Measurements from ENCODE around the gene APOO. TPM values are rescaled to one million over a fixed set of nuclear protein-coding genes. Genes with fewer than 3 reads are reported as not detected.

APOO gene
- total and polyA plus RNA-seq, 2 of the 4 experiments (the other 2 are of a cell fraction), result 9.0 to 14.2 TPM

GRCh38 chrX:23789386-23790154 is 118.2 kb downstream of the APOO start (continued):
- TF ChIP-seq RFX5 (IDR thresholded peaks at IDR 0.05; ENCODE audit: low read depth, low read length), result no peak

- Histone ChIP-seq H3K56ac (ENCODE audit: extremely low read depth, insufficient read depth, low read length) (no peak overlapping the region), H2BK20ac (ENCODE audit: low read depth, low read length) (no peak overlapping the region), H3K27me3 (ENCODE audit: control insufficient read depth, insufficient read depth, low read length) (no peaks in the 10 kb centered on the region), H3K14ac (replicated peaks; ENCODE audit: low read depth, low read length) (no peak overlapping the region), H3K9me1 (ENCODE audit: insufficient read depth, low read length) (no peaks in the 10 kb centered on the region), H3K4ac (ENCODE audit: low read depth, low read length) (no peak overlapping the region), H3K9me3 (ENCODE audit: control insufficient read depth, insufficient read depth, low read length) (no peaks in the 10 kb centered on the region), H3K9ac (ENCODE audit: low read depth, low read length) (no peak overlapping the region), H2BK5ac (ENCODE audit: low read depth, low read length, poor library complexity, severe bottlenecking) (no peak overlapping the region), H4K91ac (ENCODE audit: insufficient read depth, low read depth, low read length) (no peak overlapping the region), H3K18ac (ENCODE audit: low read depth, low read length) (no peak overlapping the region), H2AFZ (replicated peaks; ENCODE audit: low read length, poor library complexity) (no peak overlapping the region), H4K5ac (ENCODE audit: low read depth, low read length) (no peak overlapping the region), H2BK15ac (ENCODE audit: low read depth, low read length) (no peak overlapping the region), H2BK120ac (ENCODE audit: low read depth, low read length) (no peak overlapping the region), H3K36me3 (ENCODE audit: control insufficient read depth, insufficient read depth, low read length) (peaks cover 2% of the 10 kb centered on the region; the same call in 1 of the 2 replicates), H3K27ac (ENCODE audit: insufficient read depth, low read length) (no peak overlapping the region), H4K20me1 (ENCODE audit: insufficient read depth, low read length) (peaks cover 3% of the 10 kb centered on the region; the same call in 1 of the 2 replicates), H3K79me1 (ENCODE audit: low read depth in 1 of 2, low read length in 2 of 2) (peaks cover 0 to 5% of the 10 kb centered on the region in 2 experiments; a peak in 1 of 4 replicates), H3K4me2 (ENCODE audit: low read depth, low read length) (no peak overlapping the region), H3K23ac (ENCODE audit: low read depth, low read length) (no peak overlapping the region), H3K4me3 (ENCODE audit: insufficient read depth, low read depth, low read length) (no peak overlapping the region), H2AK5ac (ENCODE audit: low read depth, low read length) (no peak overlapping the region), H3K4me1 (ENCODE audit: control insufficient read depth, insufficient read depth, low read length) (no peaks in the 10 kb centered on the region), H2AK9ac (replicated peaks; ENCODE audit: low read depth, low read length, poor library complexity) (no peak overlapping the region), H4K8ac (ENCODE audit: low read depth in 2 of 2, low read length in 2 of 2) (no peak overlapping the region)
- dilution Hi-C loops (cut with HindIII; ENCODE audit: low sequenced_read_pairs, unreplicated experiment) (no loop called here), in situ Hi-C loops (cut with MboI; ENCODE audit: low sequenced_read_pairs) (loop anchor here (10.0 kb wide), 1 partner anchor 116 kb away; the partner anchor contains the start of genes APOO and CXorf58), intact Hi-C loops (cut with micrococcal nuclease) (no loop called here)
- no peak for DNase-seq
- ChIA-PET CTCF (no interaction called here), POLR2A (ENCODE audit: unreplicated experiment) (no interaction called here)
- no peak for TF ChIP-seq SMC3 (IDR thresholded peaks at IDR 0.05; ENCODE audit: low read depth, low read length)
- TF ChIP-seq POLR2A (IDR thresholded peaks at IDR 0.05; ENCODE audit: low read depth, low read length), result no peak
- TF ChIP-seq FOS (IDR thresholded peaks at IDR 0.05; ENCODE audit: low read depth, low read length), result no peak
- TF ChIP-seq CTCF (conservative IDR thresholded peaks at IDR 0.05; ENCODE audit: low read depth, low read length), result no peak
- no peak for TF ChIP-seq CHD1 (IDR thresholded peaks at IDR 0.05; ENCODE audit: low read depth, low read length)
- no peak for TF ChIP-seq USF2 (IDR thresholded peaks at IDR 0.05; ENCODE audit: low read depth, low read length)
- TF ChIP-seq CEBPB (IDR thresholded peaks at IDR 0.05; ENCODE audit: low read depth, low read length), result no peak
- TF ChIP-seq NFE2L2 (IDR thresholded peaks at IDR 0.05; ENCODE audit: low read depth, low read length), result no peak
- no peak for TF ChIP-seq MXI1 (IDR thresholded peaks at IDR 0.05; ENCODE audit: borderline replicate concordance, low read depth, low read length)
- TF ChIP-seq ELK1 (IDR thresholded peaks at IDR 0.05; ENCODE audit: borderline replicate concordance, low read depth, low read length), result no peak
- no peak for TF ChIP-seq RCOR1 (IDR thresholded peaks at IDR 0.05; ENCODE audit: insufficient replicate concordance, low read length)
- TF ChIP-seq MAZ (IDR thresholded peaks at IDR 0.05; ENCODE audit: borderline replicate concordance, low read depth, low read length), result no peak
- no peak for TF ChIP-seq RFX5 (IDR thresholded peaks at IDR 0.05; ENCODE audit: low read depth, low read length)
- no CpG with 5 or more reads among the region's 4 CpGs for WGBS, 2 experiments (ENCODE audit: extremely low coverage in 2 of 2, insufficient read length in 1 of 2)
- ATAC-seq (ENCODE audit: low read depth), result no peak
- BruUV-seq (replicated peaks), result no TSS peak
Measured at GRCh38 chrX:23788946-23789345, 118.8 kb downstream of the APOO start.
